ENCODE data around the gene CCSER1.

CCSER1 gene

DNA sequence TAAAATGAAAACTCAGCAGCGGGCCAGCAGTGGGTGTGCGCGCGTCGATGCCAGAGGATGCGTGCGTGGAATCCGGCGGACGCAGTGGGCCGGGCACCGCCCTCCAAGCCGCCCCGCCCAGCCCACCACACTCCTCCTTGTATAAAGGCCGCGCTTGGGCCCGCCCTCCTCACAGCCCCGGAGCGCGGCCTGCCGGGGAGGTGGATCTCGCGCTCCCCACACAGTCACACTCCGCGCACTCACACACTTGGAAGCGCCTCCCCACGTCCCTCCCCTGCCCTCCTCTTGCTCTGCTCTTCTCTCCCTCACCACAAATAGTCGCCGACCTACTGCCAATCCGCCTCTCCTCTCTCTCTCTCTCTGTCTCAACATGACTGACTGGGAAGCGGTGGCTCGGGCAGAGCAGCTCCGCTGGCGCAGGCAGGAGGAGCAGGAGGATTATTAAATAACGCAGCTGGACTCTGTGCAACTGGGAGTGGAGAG, at the start of gene CCSER1:
TSS of gene CCSER1 (plus strand) at position 172 of the 483 bp plus-strand sequence.
- H3K27ac Mint-ChIP-seq = no peak within 1 kb of the TSS

DNA sequence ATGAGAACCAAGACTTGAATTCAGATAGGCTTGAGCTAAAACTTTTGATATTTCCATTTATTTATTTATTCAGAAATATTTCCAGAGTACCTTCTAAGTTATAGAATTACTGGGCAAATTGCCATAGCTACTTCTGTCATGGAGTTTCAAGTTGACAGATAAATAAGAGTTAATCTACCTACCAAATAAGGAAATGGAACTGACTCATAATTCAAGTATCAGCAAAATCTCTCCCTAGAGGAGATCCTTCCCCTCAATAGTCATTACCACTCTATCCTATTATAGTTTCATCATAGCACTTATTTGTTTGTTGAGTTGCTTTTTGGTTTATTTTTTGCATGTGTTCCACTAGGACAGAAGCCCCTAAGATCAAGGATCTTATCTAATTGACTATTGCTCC, 48.8 kb upstream of the CCSER1 start:
- H3K9me3 Mint-ChIP-seq = no peaks in the 10 kb centered on the region
- H3K27ac Mint-ChIP-seq = no peak overlapping the region
- no peaks in the 10 kb centered on the region for H3K4me1 Mint-ChIP-seq (ENCODE audit: low read depth)

More for the DNA sequence above, at the start of gene CCSER1:
- Mint-ChIP-seq H3K36me3 (ENCODE audit: low read depth) (no peaks in the 10 kb centered on the region), H3K27me3 (peaks cover 56% of the 10 kb centered on the region), H3K9me3 (no peaks in the 10 kb centered on the region), H3K4me3 (peak within 1 kb of the TSS; percentile 82), H3K4me1 (ENCODE audit: low read depth) (peaks cover 20% of the 10 kb centered on the region)

DNA sequence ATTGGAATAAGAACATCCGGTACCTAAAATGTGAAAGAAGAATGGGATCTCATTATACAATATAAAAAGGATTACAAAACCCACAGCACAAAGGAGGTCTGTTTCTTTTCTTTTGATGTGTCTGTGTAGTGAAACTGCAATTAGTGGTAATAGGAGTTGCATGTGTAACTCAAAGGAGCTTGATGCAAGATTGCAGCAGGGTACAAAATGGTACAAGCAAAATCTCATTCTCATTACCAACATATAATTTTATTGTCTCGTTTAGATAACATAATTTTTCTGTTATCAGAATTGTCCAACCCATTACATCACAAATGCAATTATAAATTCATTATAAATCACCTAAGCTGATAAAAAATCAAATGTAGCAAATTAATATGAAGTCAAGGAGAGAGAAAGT, 47.1 kb upstream of the CCSER1 start:
- Mint-ChIP-seq H3K36me3 (ENCODE audit: low read depth) (no peaks in the 10 kb centered on the region), H3K4me3 (no peak overlapping the region), H3K4me1 (ENCODE audit: low read depth) (no peaks in the 10 kb centered on the region), H3K9me3 (no peaks in the 10 kb centered on the region), H3K27ac (no peak overlapping the region), H3K27me3 (peaks cover 2% of the 10 kb centered on the region)

More for the DNA sequence above, 48.8 kb upstream of the CCSER1 start:
- Mint-ChIP-seq H3K36me3 (ENCODE audit: low read depth) (no peaks in the 10 kb centered on the region), H3K4me3 (no peak overlapping the region), H3K27me3 (peaks cover 6% of the 10 kb centered on the region)

DNA sequence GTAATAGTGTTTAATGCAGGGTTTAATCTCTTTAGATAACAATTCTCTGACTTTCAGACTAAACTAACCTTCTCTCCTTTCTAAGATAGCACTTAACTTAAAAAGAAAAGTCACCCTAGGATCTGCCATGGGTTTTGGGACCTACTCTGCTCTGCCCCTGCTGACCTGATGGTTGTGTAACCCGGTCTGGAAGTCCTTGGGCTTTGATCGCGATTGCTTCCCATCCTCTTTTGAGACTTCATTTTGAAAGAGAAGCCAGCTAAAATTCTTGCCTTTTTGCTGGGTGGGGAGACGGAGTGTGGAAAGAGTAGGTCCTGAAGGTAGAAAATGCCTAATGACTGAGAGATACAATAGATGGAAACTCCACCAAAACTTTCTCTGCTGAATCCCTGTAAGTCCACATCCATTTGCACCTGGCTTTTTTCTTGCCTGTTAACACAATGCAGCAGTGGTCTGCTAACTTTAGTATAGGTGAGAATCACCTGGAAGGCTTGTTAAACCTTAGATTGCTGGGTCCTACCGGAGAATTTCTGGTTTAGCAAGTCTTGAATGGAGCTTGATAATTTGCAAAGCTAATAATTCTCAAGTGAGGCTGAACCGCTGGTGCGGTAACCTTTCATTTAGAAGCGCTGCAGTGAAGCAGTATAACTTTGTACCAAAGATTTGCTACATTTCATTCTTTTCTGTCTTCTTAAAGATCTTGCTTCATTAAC, 45.6 kb upstream of the CCSER1 start:
- H3K4me1 Mint-ChIP-seq (ENCODE audit: low read depth) = no peaks in the 10 kb centered on the region
- no peaks in the 10 kb centered on the region for H3K9me3 Mint-ChIP-seq
- H3K36me3 Mint-ChIP-seq (ENCODE audit: low read depth) = no peaks in the 10 kb centered on the region
- H3K4me3 Mint-ChIP-seq = no peak overlapping the region
- no peaks in the 10 kb centered on the region for H3K27me3 Mint-ChIP-seq
- H3K27ac Mint-ChIP-seq = no peak overlapping the region

DNA sequence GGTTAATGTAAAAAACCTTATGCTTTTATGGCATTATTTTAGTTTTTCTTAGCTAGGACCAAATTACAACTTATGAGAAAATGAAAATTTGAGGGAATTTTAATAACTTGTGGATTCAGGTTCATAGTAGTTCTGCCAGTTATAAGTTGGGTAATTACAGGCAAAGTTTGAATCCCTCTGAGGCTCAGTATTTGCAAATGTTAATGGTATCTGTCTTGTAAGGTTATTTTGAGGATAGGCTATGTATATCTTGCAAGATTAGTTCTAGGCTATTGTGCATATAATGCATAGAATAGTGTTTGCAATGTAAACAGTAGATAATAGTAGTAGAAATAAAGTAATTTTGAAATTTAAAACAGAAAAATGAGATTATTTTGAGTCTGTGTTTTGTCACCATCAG, 44.7 kb upstream of the CCSER1 start:
- H3K27me3 Mint-ChIP-seq = no peaks in the 10 kb centered on the region
- H3K9me3 Mint-ChIP-seq = no peaks in the 10 kb centered on the region
- H3K4me1 Mint-ChIP-seq (ENCODE audit: low read depth) = no peaks in the 10 kb centered on the region
- no peaks in the 10 kb centered on the region for H3K36me3 Mint-ChIP-seq (ENCODE audit: low read depth)
- H3K27ac Mint-ChIP-seq = no peak overlapping the region
- H3K4me3 Mint-ChIP-seq = no peak overlapping the region

DNA sequence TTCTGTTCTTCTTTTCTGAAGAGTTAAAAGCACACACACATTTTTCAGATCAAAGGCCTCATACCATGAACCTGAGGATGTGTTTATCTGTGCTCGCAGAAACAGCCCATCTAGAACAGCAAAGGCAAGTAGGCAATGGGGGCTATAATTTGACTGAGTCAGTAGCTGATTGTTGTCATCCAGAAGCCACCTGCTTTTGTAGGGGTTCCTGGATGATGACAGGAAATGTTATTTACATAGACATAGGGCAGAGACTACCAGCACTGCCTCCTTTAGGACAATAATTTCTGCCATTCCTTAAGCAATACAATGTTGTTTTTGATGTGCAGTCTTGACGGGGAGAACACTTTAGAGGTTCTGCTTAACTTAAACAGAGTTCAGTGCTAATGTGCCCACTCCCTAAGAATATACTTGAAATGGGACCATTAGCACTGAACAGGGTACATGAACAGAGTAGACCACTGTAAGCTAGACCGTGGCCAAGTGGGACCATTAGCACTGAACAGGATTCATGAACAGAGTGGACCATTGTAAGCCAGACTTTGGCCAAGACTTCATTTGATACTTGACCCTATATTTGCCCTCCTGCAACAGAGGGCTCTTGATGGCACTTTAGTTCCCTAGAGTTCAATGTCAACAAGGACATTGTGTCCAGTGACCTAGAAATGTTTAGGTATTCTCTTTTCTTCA, 42.8 kb upstream of the CCSER1 start:
- Mint-ChIP-seq H3K36me3 (ENCODE audit: low read depth) (no peaks in the 10 kb centered on the region), H3K27me3 (no peaks in the 10 kb centered on the region), H3K4me3 (no peak overlapping the region), H3K9me3 (peaks cover 4% of the 10 kb centered on the region), H3K27ac (no peak overlapping the region), H3K4me1 (ENCODE audit: low read depth) (no peaks in the 10 kb centered on the region)

DNA sequence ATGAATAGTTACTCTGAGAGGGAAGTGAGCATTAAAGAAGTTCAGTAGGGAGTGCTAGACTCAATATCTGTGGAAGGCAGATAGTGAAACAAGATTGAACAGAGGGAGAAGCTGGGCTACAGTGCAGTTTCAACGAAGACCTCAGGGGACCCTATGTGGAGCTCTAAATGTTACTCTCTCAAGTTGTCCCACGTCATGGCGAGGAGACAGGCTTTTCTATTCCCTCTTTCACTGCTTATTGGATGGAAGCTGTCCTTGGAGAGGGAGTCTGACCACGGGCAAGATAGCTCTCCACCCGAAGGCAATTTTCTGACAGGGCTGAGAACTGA, 42.3 kb upstream of the CCSER1 start:
- Mint-ChIP-seq H3K36me3 (ENCODE audit: low read depth) (no peaks in the 10 kb centered on the region), H3K27me3 (no peaks in the 10 kb centered on the region), H3K4me1 (ENCODE audit: low read depth) (no peaks in the 10 kb centered on the region), H3K4me3 (no peak overlapping the region), H3K9me3 (peaks cover 4% of the 10 kb centered on the region), H3K27ac (no peak overlapping the region)

DNA sequence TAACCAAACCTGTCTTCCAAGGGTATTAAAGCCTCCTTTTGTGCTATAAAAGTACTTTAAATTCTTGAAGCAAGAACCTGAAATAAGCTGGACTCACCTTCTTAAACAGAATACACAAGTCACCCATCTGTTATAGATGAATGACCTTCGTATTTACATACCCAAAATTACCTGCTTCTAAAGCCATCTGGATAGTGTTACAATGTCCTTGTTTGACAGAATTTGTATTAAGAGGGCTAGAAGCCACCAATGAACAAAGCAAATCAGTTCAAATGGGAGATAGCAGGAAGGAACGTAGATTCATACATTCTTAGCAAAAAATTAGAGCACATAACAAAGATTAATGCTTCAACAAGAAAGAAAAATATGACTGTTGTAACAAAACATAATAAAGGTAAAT, 33.7 kb upstream of the CCSER1 start:
- Mint-ChIP-seq H3K4me3 (no peak overlapping the region), H3K27ac (no peak overlapping the region), H3K27me3 (peaks cover 14% of the 10 kb centered on the region), H3K4me1 (ENCODE audit: low read depth) (no peaks in the 10 kb centered on the region), H3K9me3 (peaks cover 4% of the 10 kb centered on the region), H3K36me3 (ENCODE audit: low read depth) (no peaks in the 10 kb centered on the region)

DNA sequence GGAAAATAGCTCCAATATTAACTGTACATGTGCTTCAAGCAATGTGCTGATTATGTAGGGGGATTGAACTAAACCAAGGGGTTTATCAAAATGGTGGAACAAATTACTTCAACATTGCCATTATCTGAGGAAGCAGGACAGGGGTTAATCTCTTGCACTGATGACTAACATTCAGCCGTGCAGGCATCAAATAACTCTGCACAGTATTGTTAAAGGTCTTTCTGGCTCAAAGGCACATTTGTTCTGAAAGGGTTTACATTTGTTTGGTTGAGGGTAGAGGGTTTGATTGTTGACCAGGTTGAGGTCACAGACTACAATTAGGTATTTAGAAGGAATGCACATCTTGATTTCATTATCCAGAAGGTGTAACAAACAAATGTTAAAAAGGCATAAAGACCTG, 32.2 kb upstream of the CCSER1 start:
- peaks cover 14% of the 10 kb centered on the region for H3K27me3 Mint-ChIP-seq
- H3K9me3 Mint-ChIP-seq = peaks cover 4% of the 10 kb centered on the region
- no peak overlapping the region for H3K4me3 Mint-ChIP-seq

DNA sequence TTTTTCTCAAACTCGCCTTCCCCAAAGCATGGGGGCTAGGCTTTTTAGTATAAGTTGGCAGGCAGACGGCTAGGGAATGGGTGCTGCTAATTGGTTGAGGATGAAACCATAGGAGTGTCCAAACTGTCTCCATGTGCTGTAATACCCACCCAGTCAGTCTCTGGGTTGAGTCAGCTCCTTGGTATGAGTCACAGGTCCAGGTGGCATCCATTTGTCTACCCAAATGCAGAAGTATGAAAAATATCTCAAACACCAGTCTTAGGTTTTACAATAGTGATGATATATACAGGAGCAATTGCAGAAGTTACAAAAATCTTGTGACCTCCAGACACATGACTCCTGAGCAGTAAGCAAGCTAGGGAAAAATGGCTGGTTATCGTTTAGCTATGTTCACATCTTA, 27.4 kb upstream of the CCSER1 start:
- Mint-ChIP-seq H3K4me3 (no peak overlapping the region), H3K27ac (no peak overlapping the region)

More for the DNA sequence above, 32.2 kb upstream of the CCSER1 start:
- no peaks in the 10 kb centered on the region for H3K36me3 Mint-ChIP-seq (ENCODE audit: low read depth)
- no peaks in the 10 kb centered on the region for H3K4me1 Mint-ChIP-seq (ENCODE audit: low read depth)
- H3K27ac Mint-ChIP-seq = no peak overlapping the region

DNA sequence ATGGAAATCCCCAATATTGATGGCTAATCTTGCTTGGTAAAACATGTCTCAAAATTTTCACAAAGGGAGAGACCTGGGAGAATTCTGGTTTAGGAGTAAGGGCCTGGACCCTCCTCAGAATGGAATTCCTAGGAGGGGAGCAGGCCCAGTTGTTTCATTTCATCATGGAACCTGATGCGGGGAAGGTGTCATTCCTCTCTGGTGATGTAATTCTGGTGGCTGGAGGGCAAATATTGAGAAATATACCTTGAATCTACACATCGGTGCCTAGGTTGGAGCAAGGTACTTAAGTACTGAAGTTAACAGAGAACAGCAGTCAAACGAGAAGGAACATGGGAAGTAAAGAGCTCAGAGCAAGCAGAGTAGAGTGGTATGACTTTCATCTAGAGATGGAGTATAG, 23.2 kb upstream of the CCSER1 start:
- Mint-ChIP-seq H3K36me3 (ENCODE audit: low read depth) (no peaks in the 10 kb centered on the region), H3K4me3 (no peak overlapping the region), H3K9me3 (peaks cover 4% of the 10 kb centered on the region), H3K27me3 (no peaks in the 10 kb centered on the region), H3K4me1 (ENCODE audit: low read depth) (no peaks in the 10 kb centered on the region), H3K27ac (no peak overlapping the region)

More for the DNA sequence above, 27.4 kb upstream of the CCSER1 start:
- peaks cover 5% of the 10 kb centered on the region for H3K27me3 Mint-ChIP-seq
- H3K9me3 Mint-ChIP-seq = peaks cover 4% of the 10 kb centered on the region
- no peaks in the 10 kb centered on the region for H3K4me1 Mint-ChIP-seq (ENCODE audit: low read depth)
- H3K36me3 Mint-ChIP-seq (ENCODE audit: low read depth) = no peaks in the 10 kb centered on the region

DNA sequence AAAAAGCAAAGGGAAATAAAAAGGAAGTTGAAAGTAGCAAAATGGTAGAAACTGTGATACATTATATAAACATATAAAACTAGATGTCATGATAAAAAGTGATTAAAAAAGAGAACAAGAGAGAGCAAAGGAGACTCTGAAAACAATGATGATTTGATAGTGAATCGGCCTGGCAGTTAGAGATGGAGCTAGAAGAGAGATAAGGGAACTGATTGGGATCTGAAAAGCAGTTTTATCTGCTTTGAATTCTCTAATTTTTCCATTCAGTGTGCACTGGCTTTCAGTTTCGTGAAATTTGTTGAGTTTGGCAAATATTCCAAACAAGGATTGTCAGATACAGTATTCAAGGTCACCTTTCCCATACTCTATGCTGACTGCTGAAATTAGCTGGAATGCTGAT, 21.9 kb upstream of the CCSER1 start:
- no peaks in the 10 kb centered on the region for H3K27me3 Mint-ChIP-seq
- no peaks in the 10 kb centered on the region for H3K36me3 Mint-ChIP-seq (ENCODE audit: low read depth)
- no peak overlapping the region for H3K27ac Mint-ChIP-seq
- H3K4me1 Mint-ChIP-seq (ENCODE audit: low read depth) = no peaks in the 10 kb centered on the region
- H3K4me3 Mint-ChIP-seq = no peak overlapping the region
- H3K9me3 Mint-ChIP-seq = no peaks in the 10 kb centered on the region

DNA sequence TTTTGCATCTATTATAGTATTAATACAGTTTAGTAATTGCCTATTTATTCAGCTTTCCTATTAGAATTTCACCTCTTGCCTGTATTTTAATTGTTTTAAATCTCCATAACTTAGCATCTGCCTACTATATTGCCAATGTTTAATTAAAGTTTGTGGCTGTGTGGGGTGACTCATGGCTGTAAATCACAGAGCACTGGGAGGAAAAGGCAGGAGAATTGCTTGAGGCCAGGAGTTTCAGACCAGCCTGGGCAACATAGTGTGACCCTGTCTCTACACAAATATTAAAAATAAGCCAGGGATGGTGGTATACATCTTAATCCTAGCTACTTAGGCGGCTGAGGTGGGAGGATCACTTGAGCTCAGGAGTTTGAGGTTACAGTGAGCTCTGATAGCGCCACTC, 14.5 kb upstream of the CCSER1 start:
- Mint-ChIP-seq H3K27ac (no peak overlapping the region), H3K36me3 (ENCODE audit: low read depth) (no peaks in the 10 kb centered on the region), H3K27me3 (peaks cover 3% of the 10 kb centered on the region), H3K4me3 (no peak overlapping the region), H3K9me3 (no peaks in the 10 kb centered on the region), H3K4me1 (ENCODE audit: low read depth) (no peaks in the 10 kb centered on the region)

DNA sequence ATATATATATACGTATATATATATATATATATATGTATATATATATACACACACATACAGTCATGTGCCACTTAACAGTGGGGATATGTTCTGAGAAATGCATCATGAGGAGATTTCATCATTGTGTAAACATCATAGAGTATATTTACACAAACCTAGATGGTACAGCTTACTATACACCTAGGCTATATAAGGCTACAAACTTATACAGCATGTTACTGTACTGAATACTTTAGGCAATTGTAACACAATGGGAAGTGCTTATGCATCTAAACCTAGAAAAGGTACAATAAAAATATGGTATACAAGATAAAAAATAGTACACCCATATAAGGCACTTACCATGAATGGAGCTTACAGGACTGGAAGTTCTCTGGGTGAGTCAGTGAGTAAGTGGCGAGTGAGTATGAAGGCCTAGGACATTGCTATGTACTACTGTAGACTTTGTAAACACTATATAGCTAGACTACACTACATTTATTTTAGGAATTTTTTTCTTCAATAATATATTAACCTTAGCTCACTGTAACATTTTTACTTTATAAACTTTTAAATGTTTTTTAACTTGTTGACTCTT, 13.2 kb upstream of the CCSER1 start:
- Mint-ChIP-seq H3K4me1 (ENCODE audit: low read depth) (no peaks in the 10 kb centered on the region), H3K27me3 (peaks cover 7% of the 10 kb centered on the region), H3K27ac (no peak overlapping the region), H3K9me3 (no peaks in the 10 kb centered on the region), H3K36me3 (ENCODE audit: low read depth) (no peaks in the 10 kb centered on the region), H3K4me3 (no peak overlapping the region)

DNA sequence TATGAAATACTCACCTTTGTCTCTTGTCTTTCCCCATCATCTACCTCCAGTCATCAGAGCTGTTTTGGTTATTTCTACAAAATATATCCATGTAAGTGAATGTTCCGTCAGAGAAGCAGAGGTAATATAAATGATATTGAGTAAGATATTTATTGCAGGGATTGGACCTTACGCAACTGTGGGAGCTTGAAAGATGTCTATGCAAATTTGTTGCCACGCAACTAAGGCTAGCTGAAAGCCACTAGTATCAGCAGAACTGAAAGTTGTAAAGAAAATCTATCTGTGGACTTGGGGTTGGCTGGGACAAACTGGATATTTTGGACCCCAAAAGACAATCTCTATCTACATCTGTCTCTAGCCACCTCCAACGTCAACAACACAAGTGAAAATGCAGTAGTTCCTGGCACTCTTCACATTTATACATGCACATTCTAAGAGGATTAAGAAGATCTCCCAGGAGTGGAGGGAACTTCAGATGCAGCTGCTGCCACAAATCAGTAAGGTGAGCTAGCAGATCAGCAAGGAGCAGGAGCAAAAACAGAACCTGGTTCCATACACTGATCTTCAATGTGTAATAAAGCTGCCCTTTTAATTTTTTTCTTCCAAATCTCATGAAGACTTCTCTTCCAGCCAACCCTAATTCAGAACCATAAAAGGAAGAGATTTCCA, 8.5 kb upstream of the CCSER1 start:
- no peaks in the 10 kb centered on the region for H3K36me3 Mint-ChIP-seq (ENCODE audit: low read depth)
- no peak overlapping the region for H3K4me3 Mint-ChIP-seq
- no peaks in the 10 kb centered on the region for H3K9me3 Mint-ChIP-seq
- no peaks in the 10 kb centered on the region for H3K4me1 Mint-ChIP-seq (ENCODE audit: low read depth)
- peaks cover 10% of the 10 kb centered on the region for H3K27me3 Mint-ChIP-seq
- H3K27ac Mint-ChIP-seq = no peak overlapping the region
